OCI-LY1 (cell line): ENCODE results near the gene SPTBN2.

Experiments
- EZH2 ChIP-seq: fragments of 200-600 bp; sonication (generic), shearing (Covaris generic); IDR thresholded peaks from 2 replicates; pipeline ENCODE4 v1.8.0; 2017; ENCODE audit warnings: borderline replicate concordance, mixed run types, mild to moderate bottlenecking, antibody characterized with exemption, low read length, moderate library complexity, mixed read lengths
- TF ChIP-seq, protein P1 (sequence below): fragments of 200-600 bp; sonication (generic), shearing (Covaris generic); IDR thresholded peaks from 2 replicates; pipeline ENCODE4 v1.5.1; 2017; ENCODE audit warnings: mild to moderate bottlenecking, antibody characterized with exemption, low read length, moderate library complexity, mixed read lengths

DNA sequence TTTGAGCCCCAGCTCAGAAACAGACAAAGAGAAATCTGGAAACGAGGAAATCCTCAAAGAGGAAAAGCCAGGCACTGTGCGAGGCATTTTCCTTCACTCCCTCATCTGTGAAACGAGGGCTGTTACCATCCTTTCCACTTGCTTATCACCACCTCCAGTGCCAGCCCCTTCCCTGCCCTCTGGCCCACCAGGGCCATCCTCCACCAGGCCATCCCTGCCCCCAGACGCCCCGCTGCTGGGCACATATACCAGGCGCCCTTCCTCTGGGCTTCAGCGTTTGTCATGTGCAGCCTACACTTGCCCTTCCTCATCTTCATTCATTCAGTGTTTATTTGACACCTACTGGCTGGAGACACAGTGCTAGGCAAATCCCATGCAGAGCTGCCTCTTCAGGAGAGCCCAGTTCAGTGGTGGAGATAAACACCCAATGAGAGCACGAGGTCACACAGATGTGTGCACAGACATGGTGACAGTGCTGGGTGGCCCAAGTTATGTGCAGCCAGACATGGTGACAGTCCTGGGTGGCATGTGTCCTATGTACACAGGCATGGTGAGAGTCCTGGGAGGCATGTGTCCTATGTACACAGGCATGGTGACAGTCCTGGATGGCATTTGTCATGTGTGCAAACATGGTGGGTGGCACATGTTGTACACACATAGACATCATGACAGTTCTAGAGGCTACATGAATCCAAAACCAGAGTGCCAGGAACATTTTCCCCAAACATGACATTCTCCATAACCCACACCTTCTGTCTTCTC is 9.7 kb downstream of the SPTBN2 start:
- TF ChIP-seq, protein P1, sequence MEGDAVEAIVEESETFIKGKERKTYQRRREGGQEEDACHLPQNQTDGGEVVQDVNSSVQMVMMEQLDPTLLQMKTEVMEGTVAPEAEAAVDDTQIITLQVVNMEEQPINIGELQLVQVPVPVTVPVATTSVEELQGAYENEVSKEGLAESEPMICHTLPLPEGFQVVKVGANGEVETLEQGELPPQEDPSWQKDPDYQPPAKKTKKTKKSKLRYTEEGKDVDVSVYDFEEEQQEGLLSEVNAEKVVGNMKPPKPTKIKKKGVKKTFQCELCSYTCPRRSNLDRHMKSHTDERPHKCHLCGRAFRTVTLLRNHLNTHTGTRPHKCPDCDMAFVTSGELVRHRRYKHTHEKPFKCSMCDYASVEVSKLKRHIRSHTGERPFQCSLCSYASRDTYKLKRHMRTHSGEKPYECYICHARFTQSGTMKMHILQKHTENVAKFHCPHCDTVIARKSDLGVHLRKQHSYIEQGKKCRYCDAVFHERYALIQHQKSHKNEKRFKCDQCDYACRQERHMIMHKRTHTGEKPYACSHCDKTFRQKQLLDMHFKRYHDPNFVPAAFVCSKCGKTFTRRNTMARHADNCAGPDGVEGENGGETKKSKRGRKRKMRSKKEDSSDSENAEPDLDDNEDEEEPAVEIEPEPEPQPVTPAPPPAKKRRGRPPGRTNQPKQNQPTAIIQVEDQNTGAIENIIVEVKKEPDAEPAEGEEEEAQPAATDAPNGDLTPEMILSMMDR: no peak
- TF ChIP-seq EZH2: no peak
